Mucosa of descending colon (tissue), 3 donors: ENCODE results near the gene AGTRAP. TPM values are rescaled to one million over a fixed set of nuclear protein-coding genes. Genes with fewer than 3 reads are reported as not detected.
A peak's percentile ranks its signal among the peaks of the same experiment; 100 is the strongest.

Experiments
- ATAC-seq: fragments of 200-7000 bp; cut with Tn5 transposase; one replicate; pipeline ENCODE4 v1.9.1; 2020; ENCODE audit warnings: mild to moderate bottlenecking, moderate library complexity
- DNase-seq, 3 donors: peaks; one replicate each; pipeline ENCODE4 v3.0.0-alpha.2; 2020
- H3K36me3 ChIP-seq: fragments of 200-600 bp; one replicate; pipeline ENCODE4 v1.8.0; 2021; ENCODE audit warnings: low read depth, mild to moderate bottlenecking
- H3K4me1 ChIP-seq: fragments of 200-600 bp; one replicate; pipeline ENCODE4 v1.8.0; 2021; ENCODE audit warnings: low read depth, mild to moderate bottlenecking
- H3K4me3 ChIP-seq: fragments of 200-600 bp; one replicate; pipeline ENCODE4 v1.8.0; 2021; ENCODE audit warnings: mild to moderate bottlenecking
- H3K9me3 ChIP-seq: fragments of 200-600 bp; one replicate; pipeline ENCODE4 v1.8.0; 2021; ENCODE audit warnings: mild to moderate bottlenecking
- intact Hi-C, 2 donors: fragments of 100-400 bp; cut with DNase I in 1 of 2; cut with micrococcal nuclease in 1 of 2; formaldehyde crosslinking; loops; one replicate each; pipeline versions ENCODE4 v1.11.0 to v1.11.1; 2022; cut with DNase I, micrococcal nuclease
- total RNA-seq, 3 donors: library from RNA; stranded (reverse); fragmentation: NEBNext Ultra II Directional in 2 of 3; extraction: Animal tissue kit (Norgen Biotek cat#: 25700) in 2 of 3; gene quantifications; one replicate each; pipeline versions ENCODE4 v1.2.1 to v1.2.4, GENCODE V29; 2021 to 2023
- TF ChIP-seq, protein P1 (sequence below): fragments of 200-600 bp; IDR thresholded peaks from one replicate; pipeline ENCODE4 v1.8.0; 2022; ENCODE audit warnings: antibody characterized with exemption, mild to moderate bottlenecking
- donor health status: DM: no; HTN: no; CAD: no; lungs with moderate emphysema.
- donor health status: DM: no; HTN: no; CAD: no.
- donor health status: DM: no; HTN: yes; CAD: no.

AGTRAP gene
- total RNA-seq, 3 donors from 2014 or later = 11.8 to 23.4 (median 22.6) TPM

DNA sequence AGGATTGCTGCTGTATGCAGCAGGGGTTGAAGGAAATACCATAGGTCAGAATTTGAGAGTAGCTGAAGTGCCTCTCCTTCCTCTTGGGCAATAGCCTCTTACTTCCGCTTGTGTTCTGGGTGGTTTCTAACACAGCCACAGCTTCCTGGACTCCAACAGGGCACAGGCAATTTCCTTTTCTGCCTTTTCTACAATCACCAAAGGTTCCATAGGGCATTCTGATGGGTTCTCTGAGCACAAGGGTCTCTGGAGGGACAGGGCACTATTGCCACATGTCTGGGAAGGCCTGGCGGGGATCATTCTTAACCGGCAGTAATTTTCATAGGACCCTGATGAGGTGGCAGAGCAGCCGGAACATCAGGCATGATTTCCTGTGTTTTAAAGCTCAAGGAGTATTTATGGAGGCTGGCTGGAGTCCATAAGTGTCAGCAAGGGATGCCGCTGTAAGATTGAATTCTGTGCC lies 5.5 kb upstream of the AGTRAP start:
- ATAC-seq = peak; percentile 96
- intact Hi-C loops = no loop called here
- peaks cover 19% of the 10 kb centered on the region for H3K4me1 ChIP-seq
- H3K9me3 ChIP-seq = no peaks in the 10 kb centered on the region
- DNase-seq = peak in 1 of 3 donors; percentile 69
- H3K4me3 ChIP-seq = no peak overlapping the region
- H3K36me3 ChIP-seq = no peaks in the 10 kb centered on the region
- TF ChIP-seq, protein P1, sequence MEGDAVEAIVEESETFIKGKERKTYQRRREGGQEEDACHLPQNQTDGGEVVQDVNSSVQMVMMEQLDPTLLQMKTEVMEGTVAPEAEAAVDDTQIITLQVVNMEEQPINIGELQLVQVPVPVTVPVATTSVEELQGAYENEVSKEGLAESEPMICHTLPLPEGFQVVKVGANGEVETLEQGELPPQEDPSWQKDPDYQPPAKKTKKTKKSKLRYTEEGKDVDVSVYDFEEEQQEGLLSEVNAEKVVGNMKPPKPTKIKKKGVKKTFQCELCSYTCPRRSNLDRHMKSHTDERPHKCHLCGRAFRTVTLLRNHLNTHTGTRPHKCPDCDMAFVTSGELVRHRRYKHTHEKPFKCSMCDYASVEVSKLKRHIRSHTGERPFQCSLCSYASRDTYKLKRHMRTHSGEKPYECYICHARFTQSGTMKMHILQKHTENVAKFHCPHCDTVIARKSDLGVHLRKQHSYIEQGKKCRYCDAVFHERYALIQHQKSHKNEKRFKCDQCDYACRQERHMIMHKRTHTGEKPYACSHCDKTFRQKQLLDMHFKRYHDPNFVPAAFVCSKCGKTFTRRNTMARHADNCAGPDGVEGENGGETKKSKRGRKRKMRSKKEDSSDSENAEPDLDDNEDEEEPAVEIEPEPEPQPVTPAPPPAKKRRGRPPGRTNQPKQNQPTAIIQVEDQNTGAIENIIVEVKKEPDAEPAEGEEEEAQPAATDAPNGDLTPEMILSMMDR = no peak

DNA sequence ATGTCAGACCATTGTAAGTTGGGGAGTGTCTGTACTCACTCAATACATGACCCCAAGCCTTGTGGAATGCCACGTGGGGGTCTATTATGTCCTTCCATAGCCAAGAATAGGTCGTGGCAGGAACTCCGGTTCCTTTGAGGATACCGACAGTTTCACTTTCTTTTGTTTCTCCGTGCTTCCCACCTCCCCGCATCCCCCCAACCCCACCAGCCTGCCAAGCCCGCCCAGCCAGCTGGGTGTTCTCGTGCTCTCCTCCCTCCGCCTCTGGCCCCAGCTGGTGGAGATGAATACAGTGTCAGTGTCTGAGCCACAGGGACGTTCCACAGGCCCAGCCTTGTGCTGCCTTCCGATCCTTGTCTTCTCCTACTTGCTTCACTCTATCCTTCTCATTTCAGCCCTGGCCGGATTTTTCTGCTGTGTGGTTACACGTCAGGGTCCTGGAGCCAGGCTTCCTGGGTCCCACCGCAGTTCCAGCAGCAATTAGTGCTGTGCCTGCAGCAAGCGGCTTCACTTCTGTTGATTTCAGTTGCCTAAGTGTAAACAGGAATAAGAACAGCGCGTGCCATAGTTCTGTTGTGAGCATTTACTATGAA lies 4.1 kb upstream of the AGTRAP start:
- intact Hi-C loops = no loop called here
- Histone ChIP-seq H3K4me3 (no peak overlapping the region), H3K9me3 (no peaks in the 10 kb centered on the region), H3K36me3 (no peaks in the 10 kb centered on the region), H3K4me1 (peaks cover 25% of the 10 kb centered on the region)
- TF ChIP-seq, protein P1 = no peak
- ATAC-seq = no peak
- peak; percentile 52 to 76 (median 57) for DNase-seq

DNA sequence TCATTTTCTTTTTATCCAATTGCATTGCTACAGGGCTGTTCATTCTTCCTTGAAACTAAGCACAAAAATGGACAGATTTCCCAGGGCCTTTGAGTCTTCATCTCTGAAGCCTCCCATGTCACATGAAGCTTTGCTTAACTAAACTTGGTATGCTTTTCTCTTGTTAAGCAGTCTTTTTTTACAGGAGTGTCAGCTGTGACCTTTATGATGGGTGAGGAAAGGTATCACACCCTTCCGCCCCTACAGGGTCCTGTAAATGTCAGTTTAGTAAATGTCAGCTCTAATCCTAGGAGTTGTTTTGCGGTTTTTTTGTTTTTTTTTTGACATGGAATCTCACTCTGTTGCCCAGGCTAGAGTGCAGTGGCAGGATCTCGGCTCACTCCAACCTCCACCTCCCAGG lies 2.6 kb upstream of the AGTRAP start:
- TF ChIP-seq, protein P1 = no peak
- Histone ChIP-seq H3K36me3 (no peaks in the 10 kb centered on the region), H3K4me3 (no peak overlapping the region), H3K4me1 (peaks cover 28% of the 10 kb centered on the region), H3K9me3 (no peaks in the 10 kb centered on the region)
- no peak for ATAC-seq
- DNase-seq = no peak
- intact Hi-C loops = no loop called here

DNA sequence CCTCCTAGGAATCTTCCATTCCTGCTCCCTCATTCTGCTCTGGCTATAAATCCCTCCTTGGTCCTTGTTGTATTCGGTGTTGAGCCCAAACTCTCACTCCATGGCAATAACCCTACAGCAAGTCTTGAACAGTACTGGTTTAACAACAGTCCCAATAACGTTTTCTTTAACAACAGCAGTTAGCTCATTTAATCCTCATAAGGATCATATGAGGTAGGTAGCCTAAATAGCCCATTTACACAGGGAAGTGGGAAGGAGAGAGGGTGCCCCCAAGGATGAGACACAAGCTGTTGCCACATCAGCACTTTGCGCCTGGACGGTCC lies 444 bp upstream of the AGTRAP start:
- TF ChIP-seq, protein P1 = no peak
- Histone ChIP-seq H3K4me3 (no peak overlapping the region), H3K9me3 (no peaks in the 10 kb centered on the region), H3K4me1 (peaks cover 25% of the 10 kb centered on the region), H3K36me3 (no peaks in the 10 kb centered on the region)
- ATAC-seq (no peak), DNase-seq (no peak)
- intact Hi-C loops = no loop called here

DNA sequence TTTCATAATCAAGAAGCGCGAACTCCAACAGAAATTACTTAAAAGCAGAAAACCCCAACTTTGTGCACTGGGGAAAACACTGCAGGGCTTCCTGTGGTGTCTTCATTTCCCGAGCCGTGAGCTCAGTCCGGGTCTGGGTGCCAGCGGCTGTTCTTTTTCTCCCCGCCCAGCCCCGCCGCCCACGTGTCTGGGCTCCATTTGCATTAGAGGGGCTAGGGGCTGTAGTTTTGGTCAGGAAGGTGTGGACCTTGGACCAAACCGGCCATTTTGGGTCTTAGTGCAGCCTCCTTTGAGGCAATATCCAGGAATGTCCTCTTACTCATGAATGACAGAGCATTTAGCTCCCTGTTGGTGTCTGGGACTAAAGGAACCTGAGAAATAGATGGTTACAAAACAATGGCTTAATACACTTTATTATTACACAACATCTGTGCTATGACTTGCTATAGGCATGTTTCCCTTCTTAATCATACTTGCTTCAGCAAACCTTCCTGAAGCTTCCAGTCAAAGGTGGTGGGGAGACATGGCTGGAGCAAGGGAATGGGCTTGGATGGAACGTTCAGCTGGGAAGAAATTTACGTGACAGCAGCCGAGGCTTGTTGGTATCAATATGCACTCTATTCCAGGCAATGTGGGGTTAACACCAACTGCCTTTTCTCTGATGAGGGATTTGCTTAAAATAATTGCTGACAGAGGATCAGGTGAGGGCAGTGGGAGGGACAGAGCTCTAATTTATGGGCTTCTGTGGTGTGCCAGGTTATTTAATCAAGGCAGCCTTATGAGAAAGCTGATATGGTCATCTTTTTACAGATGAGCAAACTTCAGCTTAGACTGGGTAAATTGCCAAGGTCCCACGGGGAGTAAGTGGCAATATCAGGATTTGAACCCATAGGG lies 1.1 kb downstream of the AGTRAP start:
- H3K4me1 ChIP-seq = peaks cover 16% of the 10 kb centered on the region
- peak overlapping the region; percentile 56 for H3K4me3 ChIP-seq

More for the DNA sequence above, 1.1 kb downstream of the AGTRAP start:
- intact Hi-C loops = no loop called here
- TF ChIP-seq, protein P1 = no peak
- no peaks in the 10 kb centered on the region for H3K36me3 ChIP-seq
- DNase-seq (peak; percentile 46 to 74 (median 56)), ATAC-seq (peak; percentile 54)
- H3K9me3 ChIP-seq = no peaks in the 10 kb centered on the region
